UCSD-AML1 (cell line): Measurements from ENCODE around the gene FNDC5.

ENCODE experiments used
- DNase-seq: peaks from one replicate; lab custom pipeline; 2025; ENCODE audit not compliant: unreplicated experiment; lab: John Stamatoyannopoulos, UW

Gene FNDC5

GRCh38 chr1:32884726-32885125 lies 14.0 kb upstream of the FNDC5 start:
- no peak for DNase-seq

GRCh38 chr1:32884032-32884372 lies 13.3 kb upstream of the FNDC5 start:
- DNase-seq, result no peak

- no peak for DNase-seq
Measured at GRCh38 chr1:32883338-32884031, 12.8 kb upstream of the FNDC5 start.

GRCh38 chr1:32881871-32882850 lies 11.4 kb upstream of the FNDC5 start:
- no peak for DNase-seq

GRCh38 chr1:32881291-32881690 lies 10.6 kb upstream of the FNDC5 start:
- DNase-seq, result no peak

GRCh38 chr1:32878637-32879041 lies 7.9 kb upstream of the FNDC5 start:
- DNase-seq, result no peak

- DNase-seq, result no peak
Measured at GRCh38 chr1:32878183-32878582, 7.5 kb upstream of the FNDC5 start.

- no peak for DNase-seq
Measured at GRCh38 chr1:32877211-32878110, 6.7 kb upstream of the FNDC5 start.

GRCh38 chr1:32876341-32877210 lies 5.9 kb upstream of the FNDC5 start:
- DNase-seq, result peak; percentile 74

GRCh38 chr1:32874860-32875752 lies 4.4 kb upstream of the FNDC5 start:
- DNase-seq, result no peak

- no peak for DNase-seq
Measured at GRCh38 chr1:32873484-32873883, 2.8 kb upstream of the FNDC5 start.

GRCh38 chr1:32872192-32872460 lies 1.4 kb upstream of the FNDC5 start:
- DNase-seq, result no peak

- no peak for DNase-seq
Measured at GRCh38 chr1:32871364-32872191, 866 bp upstream of the FNDC5 start.

GRCh38 chr1:32869923-32870614 lies 643 bp downstream of the FNDC5 start:
- no peak for DNase-seq

- no peak for DNase-seq
Measured at GRCh38 chr1:32868806-32869455, 1.8 kb downstream of the FNDC5 start.

GRCh38 chr1:32868085-32868484 lies 2.6 kb downstream of the FNDC5 start:
- no peak for DNase-seq

- no peak for DNase-seq
Measured at GRCh38 chr1:32867671-32868070, 3.0 kb downstream of the FNDC5 start.

GRCh38 chr1:32867151-32867550 lies 3.6 kb downstream of the FNDC5 start:
- no peak for DNase-seq
